ENCODE measurements around the gene CAMK1. TPM values are rescaled to one million over a fixed set of nuclear protein-coding genes. Genes with fewer than 3 reads are reported as not detected.

CAMK1 gene
- total and polyA plus RNA-seq, 7 donors, result 3.9 to 7.2 (median 5.5) TPM

DNA sequence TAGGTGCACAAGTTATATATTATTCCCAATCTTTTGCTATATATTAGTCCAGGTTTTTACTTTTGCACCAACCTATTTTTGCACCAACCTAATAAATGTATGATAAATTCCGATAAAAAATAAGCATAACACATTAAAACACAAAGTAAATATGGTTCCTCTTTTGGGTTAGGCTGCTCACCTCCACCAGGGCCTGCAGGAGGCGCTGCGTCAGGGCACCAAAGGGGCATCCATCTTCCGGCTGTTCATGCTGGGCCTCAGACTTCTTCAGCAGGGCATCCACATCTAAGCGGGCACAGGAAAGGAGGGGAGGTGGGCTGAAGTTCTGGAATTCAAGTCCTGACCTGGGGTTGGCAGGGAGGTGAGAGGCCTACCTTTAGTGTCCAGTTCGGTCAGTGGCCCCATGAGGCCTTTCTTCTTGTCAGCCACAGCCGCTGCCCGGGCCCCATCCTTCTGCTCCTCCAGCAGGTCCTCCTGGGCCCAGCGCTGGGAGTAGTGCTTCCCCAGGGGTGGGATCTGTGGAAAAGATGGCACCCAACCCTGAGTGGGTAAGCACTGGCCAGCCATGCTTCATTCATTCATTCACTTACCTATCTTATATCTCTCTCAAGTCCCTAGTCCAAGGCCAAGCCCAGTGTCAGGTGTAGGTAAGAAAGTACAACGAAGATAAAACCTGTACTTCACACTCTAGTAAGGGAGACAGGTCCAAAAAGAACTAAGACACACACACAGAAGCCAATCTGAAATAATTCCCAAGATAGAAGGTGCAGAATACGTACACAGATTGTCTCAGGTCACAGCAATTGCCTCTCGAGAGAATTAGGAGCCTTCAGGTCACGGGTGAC, 17.3 kb upstream of the CAMK1 start:
- no peak for DNase-seq
- Histone ChIP-seq H3K27me3 (ENCODE audit: insufficient read depth in 3 of 3, low read length in 2 of 3) (no peaks in the 10 kb centered on the region), H3K4me3 (no peak overlapping the region), H3K27ac (no peak overlapping the region), H3K36me3 (ENCODE audit: insufficient read depth in 1 of 2, low read depth in 1 of 2) (peaks cover 16 to 89% of the 10 kb centered on the region in 2 donors), H3K9me3 (no peaks in the 10 kb centered on the region), H3K4me1 (peaks cover 12% of the 10 kb centered on the region)
- no peak for ATAC-seq
- intact Hi-C loops (cut with DNase I), result loop anchor here in 1 of 2 donors (5.0 kb wide), 1 partner anchor 35 kb away; no protein-coding TSS in a partner anchor
- TF ChIP-seq, protein P1, sequence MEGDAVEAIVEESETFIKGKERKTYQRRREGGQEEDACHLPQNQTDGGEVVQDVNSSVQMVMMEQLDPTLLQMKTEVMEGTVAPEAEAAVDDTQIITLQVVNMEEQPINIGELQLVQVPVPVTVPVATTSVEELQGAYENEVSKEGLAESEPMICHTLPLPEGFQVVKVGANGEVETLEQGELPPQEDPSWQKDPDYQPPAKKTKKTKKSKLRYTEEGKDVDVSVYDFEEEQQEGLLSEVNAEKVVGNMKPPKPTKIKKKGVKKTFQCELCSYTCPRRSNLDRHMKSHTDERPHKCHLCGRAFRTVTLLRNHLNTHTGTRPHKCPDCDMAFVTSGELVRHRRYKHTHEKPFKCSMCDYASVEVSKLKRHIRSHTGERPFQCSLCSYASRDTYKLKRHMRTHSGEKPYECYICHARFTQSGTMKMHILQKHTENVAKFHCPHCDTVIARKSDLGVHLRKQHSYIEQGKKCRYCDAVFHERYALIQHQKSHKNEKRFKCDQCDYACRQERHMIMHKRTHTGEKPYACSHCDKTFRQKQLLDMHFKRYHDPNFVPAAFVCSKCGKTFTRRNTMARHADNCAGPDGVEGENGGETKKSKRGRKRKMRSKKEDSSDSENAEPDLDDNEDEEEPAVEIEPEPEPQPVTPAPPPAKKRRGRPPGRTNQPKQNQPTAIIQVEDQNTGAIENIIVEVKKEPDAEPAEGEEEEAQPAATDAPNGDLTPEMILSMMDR (IDR thresholded peaks at IDR 0.05), result no peak
- WGBS, 3 donors, result 84 to 92% (median 85%) methylated on average over 13 of the region's 13 CpGs

DNA sequence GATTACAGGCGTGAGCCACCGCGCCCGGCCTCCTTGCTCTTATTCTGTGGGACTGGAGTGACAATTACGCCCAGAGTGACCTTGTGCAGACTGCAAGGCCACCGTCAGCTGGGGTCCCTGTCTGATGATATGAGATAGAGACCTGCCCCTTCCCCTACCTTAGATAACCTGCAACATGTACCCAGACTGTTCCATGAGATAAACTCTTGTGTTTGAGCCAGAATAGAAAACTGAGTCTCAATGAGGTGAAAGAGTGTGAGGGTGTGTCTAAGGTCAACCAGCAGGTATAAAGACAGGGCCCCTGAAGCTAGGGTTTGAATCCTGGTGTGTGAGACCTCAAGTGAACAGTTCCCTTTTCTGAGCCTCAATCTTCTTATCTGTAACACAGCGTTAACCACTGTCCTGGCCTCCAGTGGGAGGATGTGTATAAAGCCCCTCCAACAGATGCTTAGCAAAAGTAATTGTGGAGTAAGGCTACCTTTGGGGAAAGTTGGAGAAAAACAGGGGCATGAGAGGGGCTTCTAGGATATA, 16.5 kb upstream of the CAMK1 start:
- intact Hi-C loops (cut with DNase I), result loop anchor here in 1 of 2 donors (5.0 kb wide), 1 partner anchor 34 kb away; no protein-coding TSS in a partner anchor
- ATAC-seq (no peak), DNase-seq (no peak)
- Histone ChIP-seq H3K4me1 (peaks cover 5% of the 10 kb centered on the region), H3K9me3 (no peaks in the 10 kb centered on the region), H3K27me3 (ENCODE audit: insufficient read depth in 3 of 3, low read length in 2 of 3) (no peaks in the 10 kb centered on the region), H3K36me3 (ENCODE audit: insufficient read depth in 1 of 2, low read depth in 1 of 2) (peaks cover 16 to 97% of the 10 kb centered on the region in 2 donors), H3K27ac (no peak overlapping the region), H3K4me3 (no peak overlapping the region)
- TF ChIP-seq, protein P1 (IDR thresholded peaks at IDR 0.05), result no peak
- 94 to 98% (median 97%) methylated on average over 7 of the region's 7 CpGs for WGBS, 3 donors

DNA sequence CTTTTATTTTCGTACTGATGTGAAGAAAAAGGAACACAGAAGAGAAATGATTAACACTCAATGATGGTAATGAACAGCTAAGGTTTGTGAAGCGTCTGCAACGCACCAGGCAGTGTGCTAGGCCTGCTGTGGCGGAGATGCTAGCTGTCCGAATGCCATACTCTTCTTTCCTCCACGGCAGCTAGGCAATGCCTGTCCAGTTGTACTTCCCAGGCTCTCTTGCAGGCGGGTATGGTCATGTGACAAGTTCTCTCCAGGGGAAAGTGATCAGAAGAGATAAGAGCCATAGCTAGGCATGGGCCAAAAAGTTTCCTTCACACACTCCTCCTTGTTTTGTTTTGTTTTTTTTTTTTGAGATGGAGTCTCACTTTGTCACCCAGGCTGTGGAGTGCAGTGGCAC, 15.9 kb upstream of the CAMK1 start:
- Histone ChIP-seq H3K9me3 (no peaks in the 10 kb centered on the region), H3K4me3 (no peak overlapping the region), H3K4me1 (no peaks in the 10 kb centered on the region), H3K27ac (no peak overlapping the region), H3K27me3 (ENCODE audit: insufficient read depth in 3 of 3, low read length in 2 of 3) (no peaks in the 10 kb centered on the region), H3K36me3 (ENCODE audit: insufficient read depth in 1 of 2, low read depth in 1 of 2) (peaks cover 16 to 98% of the 10 kb centered on the region in 2 donors)
- DNase-seq, result no peak
- intact Hi-C loops (cut with DNase I), result loop anchor here in 1 of 2 donors (5.0 kb wide), 1 partner anchor 33 kb away; no protein-coding TSS in a partner anchor
- WGBS, 3 donors, result 77 to 83% (median 82%) methylated on average over 7 of the region's 7 CpGs
- no peak for ATAC-seq
- TF ChIP-seq, protein P1 (IDR thresholded peaks at IDR 0.05), result no peak

DNA sequence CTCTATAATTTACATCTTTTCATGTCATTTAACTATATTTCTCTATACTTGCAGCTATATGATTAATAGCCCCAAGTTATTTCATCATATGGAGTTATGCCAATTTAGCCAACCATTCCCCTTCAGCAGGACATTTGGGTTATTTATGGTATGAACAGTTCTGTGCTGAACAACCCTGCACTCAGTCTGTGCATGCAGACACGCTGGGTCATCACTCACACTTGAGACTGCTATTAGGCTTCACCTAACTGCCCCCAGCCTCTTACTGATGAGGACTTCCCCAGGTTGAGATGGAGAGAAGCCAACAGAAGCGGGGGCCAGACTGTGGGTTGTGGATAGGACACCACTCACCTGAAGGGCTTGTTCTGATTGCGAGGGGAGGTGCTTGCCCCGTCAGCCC, 15.2 kb upstream of the CAMK1 start:
- intact Hi-C loops (cut with DNase I), result loop anchor here in 1 of 2 donors (5.0 kb wide), 1 partner anchor 33 kb away; no protein-coding TSS in a partner anchor
- TF ChIP-seq, protein P1 (IDR thresholded peaks at IDR 0.05), result no peak
- whole genome bisulfite sequencing, 3 donors, result 91 to 93% (median 92%) methylated on average over 4 of the region's 4 CpGs
- Histone ChIP-seq H3K36me3 (ENCODE audit: insufficient read depth in 1 of 2, low read depth in 1 of 2) (peaks cover 20 to 99% of the 10 kb centered on the region in 2 donors), H3K27me3 (ENCODE audit: insufficient read depth in 3 of 3, low read length in 2 of 3) (no peaks in the 10 kb centered on the region), H3K27ac (no peak overlapping the region), H3K9me3 (no peaks in the 10 kb centered on the region), H3K4me3 (no peak overlapping the region), H3K4me1 (no peaks in the 10 kb centered on the region)
- ATAC-seq (no peak), DNase-seq (no peak)

Data from psoas muscle (tissue), 8 donors.